Adrenal gland (tissue), 12 donors: ENCODE results near the gene NARF. TPM values are rescaled to one million over a fixed set of nuclear protein-coding genes. Genes with fewer than 3 reads are reported as not detected.

ENCODE experiments used
- DNase-seq, 7 donors: peaks; one replicate each; pipeline ENCODE4 v3.0.0-alpha.2; 2019 to 2020
- H3K27ac ChIP-seq, 5 donors: fragments of 200-600 bp; sonication (generic) in 4 of 5; 1 replicate in 3 of 5; 2 replicates in 2 of 5; pipeline versions ENCODE4 v1.5.1 to v1.8.0; 2016 to 2020; ENCODE audit warnings: mild to moderate bottlenecking in 1 of 5
- H3K27me3 ChIP-seq: fragments of 200-600 bp; 2 replicates; pipeline ENCODE4 v1.8.0; 2021
- H3K36me3 ChIP-seq, 2 donors: fragments of 200-600 bp; replicated peaks in 1 of 2; 1 replicate in 1 of 2; 2 replicates in 1 of 2; pipeline versions ENCODE4 v1.5.1 to v1.8.0; 2018 to 2022
- H3K4me1 ChIP-seq, 2 donors: fragments of 200-600 bp; replicated peaks in 1 of 2; 1 replicate in 1 of 2; 2 replicates in 1 of 2; pipeline versions ENCODE4 v1.5.1 to v1.8.0; 2018 to 2021
- H3K4me3 ChIP-seq, 4 donors: fragments of 200-600 bp; sonication (generic) in 3 of 4; one replicate each; pipeline ENCODE4 v1.5.1; 2016 to 2018
- H3K9me3 ChIP-seq, 3 donors: fragments of 200-600 bp; sonication (generic) in 1 of 3; replicated peaks in 1 of 3; 1 replicate in 2 of 3; 2 replicates in 1 of 3; pipeline versions ENCODE4 v1.5.1 to v1.8.0; 2016 to 2021
- POLR2A ChIP-seq, 2 donors: fragments of 450-650 bp; IDR thresholded peaks; one replicate each; pipeline ENCODE4 v1.6.1; 2017; ENCODE audit warnings: antibody characterized with exemption in 2 of 2, mild to moderate bottlenecking in 2 of 2, moderate library complexity in 1 of 2
- WGBS, 4 donors: extraction: QIAGEN DNeasy Blood & Tissue Kit in 2 of 4; methylation state at CpG; one replicate each; pipeline versions ENCODE4 v1.1.5 to v1.1.7; 2013 to 2017; 5-methylcytosine and 5-hydroxymethylcytosine counted together
- intact Hi-C, 2 donors: fragments of 100-400 bp; cut with DNase I; formaldehyde crosslinking; loops; one replicate each; pipeline versions ENCODE4 v1.14.1 to v1.15.0; 2022 to 2023
- polyA plus RNA-seq, 3 donors: library from polyadenylated mRNA; stranded (reverse); fragments of 200-250 nt in 2 of 3; fragments of 350-450 nt in 1 of 3; fragmentation: Illumina TruSeq in 1 of 3; extraction: RNeasy Lipid Tissue Mini Kit (QIAGEN cat#74804) in 1 of 3; gene quantifications; one replicate each; pipeline ENCODE4 v1.2.3, GENCODE V29; 2013 to 2014
- total RNA-seq, 9 donors: library from RNA; depleted of rRNA in 4 of 9; stranded (reverse); fragments of >200 nt in 4 of 9; fragments of 120-200 nt in 1 of 9; fragmentation: NEBNext Ultra II Directional in 1 of 9; extraction: Animal tissue kit (Norgen Biotek cat#: 25700) in 1 of 9; gene quantifications; one replicate each; pipeline versions ENCODE4 v1.1.0 to v1.2.4, GENCODE V29; 2013 to 2023
- TF ChIP-seq, protein P1 (sequence below), 6 experiments: fragments of 450-650 bp in 4 of 6; fragments of 200-600 bp in 2 of 6; sonication (generic) in 1 of 6; IDR thresholded peaks; 1 replicate in 5 of 6; 2 replicates in 1 of 6; pipeline versions ENCODE4 v1.5.1 to v1.8.0; 2016 to 2021; ENCODE audit warnings: antibody characterized with exemption in 6 of 6, mild to moderate bottlenecking in 2 of 6, moderate library complexity in 1 of 6
- donor health status: healthy with polysubstance abuse.
- donor health status: Bipolar disorder and iron deficiency.
- donor health status: DM: yes; HTN: yes; CAD: no.
- donor health status: DM: no; HTN: no; CAD: no.
- donor health status: DM: no; HTN: no; CAD: no.
- donor health status: DM: yes; HTN: yes; CAD: no.

NARF gene
- total and polyA plus RNA-seq, 12 donors = 21.8 to 198 (median 55.1) TPM

DNA sequence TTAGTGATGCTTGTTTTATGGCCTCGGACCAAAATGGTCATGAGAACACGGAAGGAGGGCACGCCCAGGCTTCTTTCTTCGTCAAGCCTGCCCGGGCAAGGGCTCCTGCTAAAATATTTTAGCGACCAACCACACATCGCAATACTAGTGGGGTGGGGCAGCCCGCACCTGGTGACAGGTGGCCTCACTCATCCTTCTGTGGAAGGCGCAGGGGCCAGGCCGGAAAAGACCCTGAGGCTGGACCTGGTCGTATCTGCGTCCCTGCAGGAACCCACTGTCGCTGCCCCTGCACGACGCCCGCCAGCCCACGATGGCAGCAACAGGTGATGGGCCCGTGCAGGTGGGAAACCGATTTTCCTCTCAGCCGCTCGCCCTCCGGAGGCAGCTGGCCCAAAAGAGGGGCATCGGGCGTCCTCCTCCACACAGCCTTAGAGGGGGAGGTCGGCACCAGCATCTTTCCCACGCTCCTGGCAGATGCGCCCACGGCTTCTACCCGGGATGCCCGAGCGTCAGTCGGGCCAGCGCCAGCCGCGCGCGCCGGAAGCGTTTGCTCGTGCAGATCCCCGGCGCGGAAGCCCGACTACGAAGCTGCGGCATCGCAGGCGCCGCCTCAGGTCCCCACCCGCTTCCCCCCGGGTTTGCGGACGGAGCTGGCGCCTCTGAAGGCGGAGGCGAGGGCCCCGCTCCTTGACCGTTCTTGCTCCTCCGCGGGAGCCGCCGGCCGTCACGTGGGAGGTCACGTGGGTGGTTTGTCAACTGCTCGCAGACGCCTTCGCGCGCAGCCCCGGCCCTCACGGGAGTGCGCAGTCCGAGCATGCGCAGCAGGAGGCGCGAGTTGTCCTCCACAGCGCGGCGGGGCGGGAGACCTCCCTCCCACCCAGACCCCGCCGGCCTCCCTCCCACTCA is 38.2 kb downstream of the NARF start:
- no peaks in the 10 kb centered on the region for H3K9me3 ChIP-seq
- H3K36me3 ChIP-seq = no peaks in the 10 kb centered on the region
- intact Hi-C loops = no loop called here
- WGBS, 4 donors = 11 to 36% (median 22%) methylated on average over 3 to 83 of the region's 83 CpGs
- H3K4me1 ChIP-seq = peaks cover 5 to 33% of the 10 kb centered on the region in 2 donors
- DNase-seq = peak; percentile 96 to 98 (median 98)
- H3K27me3 ChIP-seq = no peaks in the 10 kb centered on the region
- H3K27ac ChIP-seq = peak overlapping the region in 4 of 5 donors; percentile 68 to 87 (median 78)
- H3K4me3 ChIP-seq = peak overlapping the region in 2 of 4 donors; percentile 46 to 62
- TF ChIP-seq, protein P1, sequence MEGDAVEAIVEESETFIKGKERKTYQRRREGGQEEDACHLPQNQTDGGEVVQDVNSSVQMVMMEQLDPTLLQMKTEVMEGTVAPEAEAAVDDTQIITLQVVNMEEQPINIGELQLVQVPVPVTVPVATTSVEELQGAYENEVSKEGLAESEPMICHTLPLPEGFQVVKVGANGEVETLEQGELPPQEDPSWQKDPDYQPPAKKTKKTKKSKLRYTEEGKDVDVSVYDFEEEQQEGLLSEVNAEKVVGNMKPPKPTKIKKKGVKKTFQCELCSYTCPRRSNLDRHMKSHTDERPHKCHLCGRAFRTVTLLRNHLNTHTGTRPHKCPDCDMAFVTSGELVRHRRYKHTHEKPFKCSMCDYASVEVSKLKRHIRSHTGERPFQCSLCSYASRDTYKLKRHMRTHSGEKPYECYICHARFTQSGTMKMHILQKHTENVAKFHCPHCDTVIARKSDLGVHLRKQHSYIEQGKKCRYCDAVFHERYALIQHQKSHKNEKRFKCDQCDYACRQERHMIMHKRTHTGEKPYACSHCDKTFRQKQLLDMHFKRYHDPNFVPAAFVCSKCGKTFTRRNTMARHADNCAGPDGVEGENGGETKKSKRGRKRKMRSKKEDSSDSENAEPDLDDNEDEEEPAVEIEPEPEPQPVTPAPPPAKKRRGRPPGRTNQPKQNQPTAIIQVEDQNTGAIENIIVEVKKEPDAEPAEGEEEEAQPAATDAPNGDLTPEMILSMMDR (IDR thresholded peaks at IDR 0.05) = no peak
- peak; percentile 53 to 70 for TF ChIP-seq POLR2A (IDR thresholded peaks at IDR 0.05)

GRCh38 chr17:82497483-82498405 is 39.2 kb downstream of the NARF start:
- 12 to 90% (median 14%) methylated on average over 5 to 66 of the region's 66 CpGs for WGBS, 4 donors
- H3K27me3 ChIP-seq = no peaks in the 10 kb centered on the region
- no peaks in the 10 kb centered on the region for H3K9me3 ChIP-seq
- DNase-seq = peak in 6 of 7 donors; percentile 31 to 62 (median 58)
- intact Hi-C loops = no loop called here
- H3K4me1 ChIP-seq = peaks cover 5 to 27% of the 10 kb centered on the region in 2 donors
- no peaks in the 10 kb centered on the region for H3K36me3 ChIP-seq
- H3K27ac ChIP-seq = peak overlapping the region in 4 of 5 donors; percentile 35 to 87 (median 76)
- TF ChIP-seq POLR2A (IDR thresholded peaks at IDR 0.05) = no peak
- TF ChIP-seq, protein P1 (IDR thresholded peaks at IDR 0.05) = no peak
- H3K4me3 ChIP-seq = peak overlapping the region in 3 of 4 donors; percentile 25 to 62 (median 46)

DNA sequence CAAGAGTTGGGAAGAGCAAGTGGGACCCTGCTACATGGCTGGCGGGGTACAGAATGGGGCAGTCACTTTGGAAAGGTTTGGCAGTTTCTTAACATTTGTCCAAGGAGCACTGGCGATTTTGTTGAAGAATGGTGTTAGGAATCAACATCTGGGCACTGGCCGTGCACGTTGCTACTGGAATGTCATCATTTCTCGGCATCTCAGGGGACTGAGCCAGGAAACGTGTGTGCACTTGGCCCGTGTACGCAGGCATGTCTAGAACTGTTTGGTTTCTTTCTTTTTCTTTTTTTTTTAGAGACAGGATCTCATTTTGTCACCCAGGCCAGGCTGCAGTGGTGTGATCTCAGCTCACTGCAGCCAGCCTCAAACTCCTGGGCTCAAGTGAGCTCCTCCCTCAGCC is 43.7 kb downstream of the NARF start:
- no peak overlapping the region for H3K27ac ChIP-seq
- DNase-seq = no peak
- no peaks in the 10 kb centered on the region for H3K27me3 ChIP-seq
- no peak for TF ChIP-seq POLR2A (IDR thresholded peaks at IDR 0.05)
- TF ChIP-seq, protein P1 (IDR thresholded peaks at IDR 0.05) = no peak
- no peaks in the 10 kb centered on the region for H3K9me3 ChIP-seq
- peaks cover 0 to 8% of the 10 kb centered on the region in 2 donors for H3K4me1 ChIP-seq
- no peaks in the 10 kb centered on the region for H3K36me3 ChIP-seq
- intact Hi-C loops = no loop called here
- 65 to 78% (median 74%) methylated on average over 8 of the region's 8 CpGs for WGBS, 4 donors
- H3K4me3 ChIP-seq = no peak overlapping the region
